K562 (cell line): ENCODE measurements around the gene TMSB4X. TPM values are rescaled to one million over a fixed set of nuclear protein-coding genes. Genes with fewer than 3 reads are reported as not detected.

ENCODE experiments used
- ESRRA ChIP-seq: fragments of 450-650 bp; IDR thresholded peaks from 2 replicates; pipeline ENCODE4 v1.6.1; 2014; ENCODE audit warnings: low read depth, mild to moderate bottlenecking, moderate library complexity, borderline replicate concordance
- JUN ChIP-seq, 2 experiments: sonication (generic) in 1 of 2; formaldehyde crosslinking in 1 of 2; IDR thresholded peaks; 2 replicates each; pipeline versions ENCODE4 v1.6.1 to v1.8.0; 2012 to 2022; ENCODE audit warnings: borderline replicate concordance in 2 of 2, mild to moderate bottlenecking in 2 of 2, improper control_type of control experiment in 1 of 2, low read depth in 1 of 2, low read length in 1 of 2, missing genetic modification reagents in 1 of 2
- JUNB ChIP-seq: fragments of 450-650 bp; formaldehyde crosslinking; conservative IDR thresholded peaks from 2 replicates; pipeline ENCODE4 v1.4.0; 2020; ENCODE audit warnings: mild to moderate bottlenecking
- KLF1 ChIP-seq: fragments of 450-650 bp; IDR thresholded peaks from 2 replicates; pipeline ENCODE4 v1.6.1; 2016; ENCODE audit warnings: missing genetic modification characterization, missing compliant biosample characterization
- L3MBTL2 ChIP-seq: fragments of 450-650 bp; IDR thresholded peaks from 2 replicates; pipeline ENCODE4 v1.6.1; 2016; ENCODE audit warnings: mild to moderate bottlenecking, moderate library complexity
- MAFK ChIP-seq: IDR thresholded peaks from 2 replicates; pipeline ENCODE4 v1.6.1; 2011; ENCODE audit warnings: low read length, improper control_type of control experiment
- PRMT5 ChIP-seq: sonication (generic); formaldehyde crosslinking; IDR thresholded peaks from 2 replicates; pipeline ENCODE4 v1.5.0; 2020; ENCODE audit warnings: missing genetic modification reagents
- PTTG1 ChIP-seq: fragments of 450-650 bp; IDR thresholded peaks from 2 replicates; pipeline ENCODE4 v1.6.1; 2016; ENCODE audit warnings: low read depth, mild to moderate bottlenecking, missing genetic modification characterization, missing compliant biosample characterization
- PYGO2 ChIP-seq: fragments of 450-650 bp; IDR thresholded peaks from 2 replicates; pipeline ENCODE4 v1.6.1; 2016; ENCODE audit warnings: mild to moderate bottlenecking, missing genetic modification characterization, moderate library complexity, missing compliant biosample characterization
- REST ChIP-seq, 2 experiments: fragments of 450-650 bp; formaldehyde crosslinking in 1 of 2; IDR thresholded peaks; 2 replicates each; pipeline versions ENCODE4 v1.4.0 to v1.6.1; 2014 to 2020; ENCODE audit warnings: mild to moderate bottlenecking in 2 of 2, borderline replicate concordance in 1 of 2, low read depth in 1 of 2
- SRSF7 ChIP-seq: fragments of 200-400 bp; formaldehyde crosslinking; optimal IDR thresholded peaks from 2 replicates; pipeline ENCODE3; 2017; ENCODE audit warnings: mild to moderate bottlenecking, low read depth, low read length
- XRCC5 ChIP-seq: fragments of 200-400 bp; formaldehyde crosslinking; IDR thresholded peaks from 2 replicates; pipeline ENCODE4 v1.6.1; 2017; ENCODE audit warnings: low read depth, mild to moderate bottlenecking, low read length
- ZNF408 ChIP-seq: fragments of 250-450 bp; sonication (Bioruptor Pico); IDR thresholded peaks from 2 replicates; pipeline ENCODE4 v1.4.0; 2020; ENCODE audit warnings: low read depth, mild to moderate bottlenecking, moderate library complexity
- ZNF699 ChIP-seq: fragments of 250-450 bp; sonication (Bioruptor Pico); IDR thresholded peaks from 2 replicates; pipeline ENCODE4 v1.8.0; 2021; ENCODE audit warnings: mild to moderate bottlenecking, moderate library complexity; ENCODE audit not compliant: insufficient replicate concordance
- polyA plus RNA-seq, 8 experiments: library from polyadenylated mRNA; depleted of rRNA in 4 of 8; stranded (reverse) in 5 of 8; unstranded in 3 of 8; fragments of >200 nt; fragmentation: Nextera tagmentation in 2 of 8; fragmentation: Illumina TruSeq in 1 of 8; extraction: Ambion mirVana in 2 of 8; extraction: Trizol in 1 of 8; gene quantifications; 2 replicates each; pipeline versions ENCODE4 v1.2.1 to v1.2.3, GENCODE V29; 2011 to 2014; ENCODE audit warnings: inconsistent platforms in 1 of 8, missing spikeins in 1 of 8
- total RNA-seq, 7 experiments: library from RNA; depleted of rRNA in 6 of 7; stranded (reverse); fragments of >200 nt in 6 of 7; fragmentation: Illumina TruSeq in 2 of 7; extraction: Trizol in 2 of 7; gene quantifications; 2 replicates each; pipeline versions ENCODE4 v1.2.1 to v1.2.3, GENCODE V29; 2011 to 2021; ENCODE audit warnings: low replicate concordance in 1 of 7

Gene TMSB4X
- total and polyA plus RNA-seq, 9 of the 15 experiments (the other 6 are each of a cell fraction or from before 2014, with no cell fraction given): 1,035 to 2,035 (median 1,529) TPM

- TF ChIP-seq REST (IDR thresholded peaks at IDR 0.05; ENCODE audit: borderline replicate concordance) (no peak), REST (CRISPR knock-in tag; IDR thresholded peaks at IDR 0.05; ENCODE audit: low read depth) (no peak), XRCC5 (no peak), PTTG1 (tag) (no peak), L3MBTL2 (peak; percentile 57; the same call in 1 of the 2 replicates), JUNB (0 out of 2 replicates have a peak, but pooled peaks have one; percentile 24), ESRRA (peak; percentile 14; the same call in 1 of the 2 replicates), KLF1 (tag) (no peak), MAFK (no peak), SRSF7 (no peak), PYGO2 (tag) (no peak), PRMT5 (CRISPR knock-in tag) (no peak), ZNF408 (CRISPR knock-in tag) (no peak), JUN (IDR thresholded peaks at IDR 0.05; ENCODE audit: borderline replicate concordance, low read depth, low read length) (0 out of 2 replicates have a peak, but pooled peaks have one; percentile 26), JUN (CRISPR knock-in tag; IDR thresholded peaks at IDR 0.05; ENCODE audit: borderline replicate concordance) (no peak), ZNF699 (CRISPR knock-in tag) (no peak)
Measured at GRCh38 chrX:12974796-12975669, at the start of gene TMSB4X (continued).
